H9 (cell line): ENCODE results near the gene SSR2. TPM values are rescaled to one million over a fixed set of nuclear protein-coding genes. Genes with fewer than 3 reads are reported as not detected.
A peak's percentile ranks its signal among the peaks of the same experiment; 100 is the strongest.

Experiments
- DNase-seq: peaks from one replicate; pipeline ENCODE4 v3.0.0-alpha.2; 2017
- H2AFZ ChIP-seq: one replicate; pipeline ENCODE4 v1.6.1; 2013; ENCODE audit warnings: mild to moderate bottlenecking, low read length, control low read depth, moderate library complexity
- H2AK5ac ChIP-seq: 2 replicates; pipeline ENCODE4 v1.6.1; 2013; ENCODE audit warnings: low read length, control low read depth, mixed read lengths; ENCODE audit not compliant: insufficient read length
- H2BK120ac ChIP-seq: one replicate; pipeline ENCODE4 v1.6.1; 2013; ENCODE audit warnings: low read depth, mild to moderate bottlenecking, low read length, control low read depth, inconsistent platforms; ENCODE audit not compliant: poor library complexity, severe bottlenecking
- H2BK12ac ChIP-seq: 2 replicates; pipeline ENCODE4 v1.6.1; 2013; ENCODE audit warnings: low read length, control low read depth, mixed read lengths, low read depth; ENCODE audit not compliant: insufficient read length
- H2BK15ac ChIP-seq: 2 replicates; pipeline ENCODE4 v1.6.1; 2013; ENCODE audit warnings: low read depth, low read length, control low read depth
- H2BK20ac ChIP-seq: one replicate; pipeline ENCODE4 v1.6.1; 2013; ENCODE audit warnings: low read depth, mild to moderate bottlenecking, low read length, control low read depth, inconsistent platforms; ENCODE audit not compliant: poor library complexity, severe bottlenecking
- H2BK5ac ChIP-seq: 2 replicates; pipeline ENCODE4 v1.6.1; 2013; ENCODE audit warnings: low read length, control low read depth, mixed read lengths; ENCODE audit not compliant: insufficient read length
- H3K14ac ChIP-seq: 2 replicates; pipeline ENCODE4 v1.6.1; 2013; ENCODE audit warnings: low read length, control low read depth; ENCODE audit not compliant: insufficient read depth
- H3K18ac ChIP-seq: 2 replicates; pipeline ENCODE4 v1.6.1; 2013; ENCODE audit warnings: low read depth, mild to moderate bottlenecking, mixed read lengths, low read length, control low read depth; ENCODE audit not compliant: insufficient read length
- H3K23ac ChIP-seq: 2 replicates; pipeline ENCODE4 v1.6.1; 2013; ENCODE audit warnings: low read length, control low read depth, mixed read lengths, low read depth; ENCODE audit not compliant: insufficient read length
- H3K23me2 ChIP-seq: 2 replicates; pipeline ENCODE4 v1.6.1; 2013; ENCODE audit warnings: low read depth, mild to moderate bottlenecking, mixed read lengths, low read length, control low read depth; ENCODE audit not compliant: insufficient read length, poor library complexity, severe bottlenecking
- H3K27ac ChIP-seq: 2 replicates; pipeline ENCODE4 v1.5.1; 2013; ENCODE audit warnings: low read length, control low read depth, mixed read lengths, low read depth; ENCODE audit not compliant: insufficient read length
- H3K27me3 ChIP-seq: 2 replicates; pipeline ENCODE4 v1.6.1; 2013; ENCODE audit warnings: low read length, control low read depth, inconsistent platforms; ENCODE audit not compliant: insufficient read depth
- H3K4ac ChIP-seq: 2 replicates; pipeline ENCODE4 v1.6.1; 2013; ENCODE audit warnings: low read depth, mild to moderate bottlenecking, control low read depth, inconsistent platforms, low read length, moderate library complexity
- H3K4me1 ChIP-seq: 2 replicates; pipeline ENCODE4 v1.6.1; 2013; ENCODE audit warnings: low read length, control low read depth, inconsistent platforms; ENCODE audit not compliant: insufficient read depth
- H3K4me2 ChIP-seq: 2 replicates; pipeline ENCODE4 v1.6.1; 2013; ENCODE audit warnings: low read length, control low read depth, mixed read lengths; ENCODE audit not compliant: insufficient read length, insufficient read depth
- H3K56ac ChIP-seq: 2 replicates; pipeline ENCODE4 v1.6.1; 2013; ENCODE audit warnings: low read depth, mild to moderate bottlenecking, mixed read lengths, low read length, control low read depth; ENCODE audit not compliant: insufficient read length
- H3K79me1 ChIP-seq: 2 replicates; pipeline ENCODE4 v1.6.1; 2013; ENCODE audit warnings: low read depth, mild to moderate bottlenecking, moderate library complexity, low read length, control low read depth, inconsistent platforms; ENCODE audit not compliant: insufficient read depth, poor library complexity, severe bottlenecking
- H3K79me2 ChIP-seq: 2 replicates; pipeline ENCODE4 v1.6.1; 2013; ENCODE audit warnings: low read length, control low read depth, inconsistent platforms; ENCODE audit not compliant: insufficient read depth
- H3K9ac ChIP-seq: 2 replicates; pipeline ENCODE4 v1.6.1; 2013; ENCODE audit warnings: low read length, control low read depth, mixed read lengths; ENCODE audit not compliant: insufficient read length; ENCODE audit errors: extremely low read depth
- H3K9me3 ChIP-seq: one replicate; pipeline ENCODE4 v1.6.1; 2013; ENCODE audit warnings: low read depth, low read length, inconsistent platforms; ENCODE audit not compliant: control insufficient read depth
- H3T11ph ChIP-seq: one replicate; pipeline ENCODE4 v1.6.1; 2013; ENCODE audit warnings: mild to moderate bottlenecking, low read length, control low read depth, inconsistent platforms
- H4K20me1 ChIP-seq: one replicate; pipeline ENCODE4 v1.6.1; 2013; ENCODE audit not compliant: control insufficient read depth, insufficient read length, insufficient read depth
- H4K5ac ChIP-seq: 2 replicates; pipeline ENCODE4 v1.6.1; 2013; ENCODE audit warnings: low read depth, mild to moderate bottlenecking, mixed read lengths, low read length, control low read depth; ENCODE audit not compliant: insufficient read length
- H4K8ac ChIP-seq: replicated peaks from 2 replicates; pipeline ENCODE4 v1.6.1; 2013; ENCODE audit warnings: low read length, control low read depth, mixed read lengths, low read depth; ENCODE audit not compliant: insufficient read length
- H4K91ac ChIP-seq: 2 replicates; pipeline ENCODE4 v1.6.1; 2013; ENCODE audit warnings: low read depth, mild to moderate bottlenecking, moderate library complexity, mixed read lengths, low read length, control low read depth; ENCODE audit not compliant: insufficient read length
- H3K27ac Mint-ChIP-seq, 3 experiments: 2 replicates in 2 of 3; 3 replicates in 1 of 3; pipeline ENCODE4 v1.8.0; 2020 to 2021; ENCODE audit warnings: mixed read lengths in 3 of 3, mild to moderate bottlenecking in 1 of 3, moderate library complexity in 1 of 3
- H3K27me3 Mint-ChIP-seq: 2 replicates; pipeline ENCODE4 v1.8.0; 2021; ENCODE audit warnings: low read depth, mild to moderate bottlenecking, moderate library complexity, mixed read lengths
- H3K36me3 Mint-ChIP-seq, 3 experiments: 2 replicates in 2 of 3; 3 replicates in 1 of 3; pipeline ENCODE4 v1.8.0; 2020 to 2021; ENCODE audit warnings: low read depth in 3 of 3, mixed read lengths in 3 of 3; ENCODE audit not compliant: insufficient read depth in 1 of 3
- H3K4me1 Mint-ChIP-seq, 2 experiments: 2 replicates each; pipeline ENCODE4 v1.8.0; 2020; ENCODE audit warnings: mixed read lengths in 2 of 2
- H3K4me3 Mint-ChIP-seq, 2 experiments: 2 replicates in 1 of 2; 3 replicates in 1 of 2; pipeline ENCODE4 v1.8.0; 2020 to 2021; ENCODE audit warnings: mild to moderate bottlenecking in 2 of 2, mixed read lengths in 2 of 2, moderate library complexity in 1 of 2
- H3K9me3 Mint-ChIP-seq, 2 experiments: 2 replicates in 1 of 2; 3 replicates in 1 of 2; pipeline ENCODE4 v1.8.0; 2020; ENCODE audit warnings: mild to moderate bottlenecking in 2 of 2, mixed read lengths in 2 of 2, moderate library complexity in 1 of 2
- WGBS: extraction: QIAGEN DNeasy Blood & Tissue Kit; methylation state at CpG from one replicate; pipeline ENCODE4 v1.1.7; 2013; ENCODE audit warnings: missing lambda C conversion rate, low lambda C conversion rate, mixed read lengths; ENCODE audit not compliant: insufficient read length; ENCODE audit errors: extremely low coverage; 5-methylcytosine and 5-hydroxymethylcytosine counted together
- total RNA-seq: library from RNA; stranded (reverse); gene quantifications from 2 replicates; pipeline ENCODE4 v1.2.1, GENCODE V29; 2021
- TF ChIP-seq, protein P1 (sequence below): fragments of 200-600 bp; sonication (generic); conservative IDR thresholded peaks from 3 replicates; pipeline ENCODE4 v1.8.0; 2021; ENCODE audit warnings: antibody characterized with exemption, mild to moderate bottlenecking

SSR2 gene
- total RNA-seq, 1 experiment from 2014 or later = 170 TPM

DNA sequence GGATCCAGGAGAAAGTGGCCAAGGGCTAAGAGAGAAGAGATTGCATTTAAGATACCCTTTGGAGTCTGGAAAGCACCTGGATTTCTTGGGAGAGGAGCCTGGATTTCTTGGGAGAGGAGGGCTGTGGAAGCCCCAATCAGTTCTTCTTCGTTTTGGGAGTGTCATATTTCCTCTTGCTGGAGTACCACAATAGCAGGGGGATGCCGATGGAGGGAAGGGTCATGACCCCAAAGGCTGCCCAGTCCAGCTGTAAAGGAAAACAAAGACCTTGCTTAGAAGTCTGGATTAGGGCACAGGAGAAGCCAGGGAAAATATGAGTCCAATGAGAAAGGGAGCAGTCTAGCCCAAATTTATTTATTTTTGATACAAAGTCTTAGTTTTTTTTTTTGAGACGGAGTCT lies 11.3 kb downstream of the SSR2 start:
- Mint-ChIP-seq H3K27ac (peak overlapping the region in 2 of 3 experiments; percentile 49 to 91; a peak in 4 of 7 replicates), H3K27me3 (no peaks in the 10 kb centered on the region)
- H4K5ac ChIP-seq = no peak overlapping the region

More for the DNA sequence above, 11.3 kb downstream of the SSR2 start:
- H3K23ac ChIP-seq = no peak overlapping the region
- H3K9me3 ChIP-seq = no peaks in the 10 kb centered on the region
- H3K9me3 Mint-ChIP-seq = no peaks in the 10 kb centered on the region
- no peak overlapping the region for H2BK15ac ChIP-seq
- WGBS = no CpG with 5 or more reads among the region's 3 CpGs
- no peak overlapping the region for H3K14ac ChIP-seq
- H2AFZ ChIP-seq = no peak overlapping the region
- H2BK12ac ChIP-seq = no peak overlapping the region
- no peaks in the 10 kb centered on the region for H4K20me1 ChIP-seq
- peaks cover 4 to 8% of the 10 kb centered on the region in 2 experiments; a peak in 3 of 4 replicates for H3K4me1 Mint-ChIP-seq
- no peak overlapping the region for H3K4me3 Mint-ChIP-seq
- no peaks in the 10 kb centered on the region for H3K79me1 ChIP-seq
- TF ChIP-seq, protein P1, sequence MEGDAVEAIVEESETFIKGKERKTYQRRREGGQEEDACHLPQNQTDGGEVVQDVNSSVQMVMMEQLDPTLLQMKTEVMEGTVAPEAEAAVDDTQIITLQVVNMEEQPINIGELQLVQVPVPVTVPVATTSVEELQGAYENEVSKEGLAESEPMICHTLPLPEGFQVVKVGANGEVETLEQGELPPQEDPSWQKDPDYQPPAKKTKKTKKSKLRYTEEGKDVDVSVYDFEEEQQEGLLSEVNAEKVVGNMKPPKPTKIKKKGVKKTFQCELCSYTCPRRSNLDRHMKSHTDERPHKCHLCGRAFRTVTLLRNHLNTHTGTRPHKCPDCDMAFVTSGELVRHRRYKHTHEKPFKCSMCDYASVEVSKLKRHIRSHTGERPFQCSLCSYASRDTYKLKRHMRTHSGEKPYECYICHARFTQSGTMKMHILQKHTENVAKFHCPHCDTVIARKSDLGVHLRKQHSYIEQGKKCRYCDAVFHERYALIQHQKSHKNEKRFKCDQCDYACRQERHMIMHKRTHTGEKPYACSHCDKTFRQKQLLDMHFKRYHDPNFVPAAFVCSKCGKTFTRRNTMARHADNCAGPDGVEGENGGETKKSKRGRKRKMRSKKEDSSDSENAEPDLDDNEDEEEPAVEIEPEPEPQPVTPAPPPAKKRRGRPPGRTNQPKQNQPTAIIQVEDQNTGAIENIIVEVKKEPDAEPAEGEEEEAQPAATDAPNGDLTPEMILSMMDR = no peak
- no peaks in the 10 kb centered on the region for H3K27me3 ChIP-seq
- H2BK120ac ChIP-seq = no peak overlapping the region
- no peak overlapping the region for H3K18ac ChIP-seq
- H2BK5ac ChIP-seq = no peak overlapping the region
- H3K27ac ChIP-seq = no peak overlapping the region
- H3K4ac ChIP-seq = no peak overlapping the region
- H3K79me2 ChIP-seq = no peaks in the 10 kb centered on the region
- H4K91ac ChIP-seq = no peak overlapping the region
- no peak overlapping the region for H2AK5ac ChIP-seq
- H2BK20ac ChIP-seq = no peak overlapping the region
- no peak overlapping the region for H3T11ph ChIP-seq
- H3K23me2 ChIP-seq = no peaks in the 10 kb centered on the region
- H3K4me1 ChIP-seq = no peaks in the 10 kb centered on the region
- no peak for DNase-seq
- H3K36me3 Mint-ChIP-seq = peaks cover 29 to 58% (median 47%) of the 10 kb centered on the region in 3 experiments; a peak in 6 of 7 replicates
- no peak overlapping the region for H4K8ac ChIP-seq
- H3K9ac ChIP-seq = no peak overlapping the region
- H3K56ac ChIP-seq = no peak overlapping the region
- no peak overlapping the region for H3K4me2 ChIP-seq
